Activated CD4-positive, alpha-beta T cell treated with anti-CD3 and anti-CD28 coated beads for 36 hours (primary cell): Measurements from ENCODE around the gene NPAS3. TPM values are rescaled to one million over a fixed set of nuclear protein-coding genes. Genes with fewer than 3 reads are reported as not detected.

Source experiments
- ATAC-seq: fragments of 200-7000 bp; cut with Tn5 transposase; one replicate; pipeline ENCODE4 v1.10.0; 2021; ENCODE audit warnings: mild to moderate bottlenecking, moderate library complexity
- CTCF ChIA-PET: fragments of 350-600 bp; sonication (Branson Sonifier 250); formaldehyde crosslinking; loops from one replicate; lab custom pipeline; 2021; ENCODE audit warnings: antibody characterized with exemption; lab: Charles Lee
- POLR2A ChIA-PET: fragments of 350-600 bp; sonication (Branson Sonifier 250); formaldehyde crosslinking; loops from one replicate; lab custom pipeline; 2021; ENCODE audit warnings: antibody characterized with exemption, inconsistent platforms; lab: Charles Lee
- DNase-seq: peaks from one replicate; pipeline ENCODE4 v3.0.0-alpha.2; 2020
- H3K27ac Mint-ChIP-seq: one replicate; pipeline ENCODE4 v1.8.0; 2021; ENCODE audit warnings: mixed read lengths
- H3K27me3 Mint-ChIP-seq: one replicate; pipeline ENCODE4 v1.8.0; 2021; ENCODE audit warnings: mixed read lengths
- H3K36me3 Mint-ChIP-seq: one replicate; pipeline ENCODE4 v1.8.0; 2021; ENCODE audit warnings: low read depth, mixed read lengths
- H3K4me1 Mint-ChIP-seq: one replicate; pipeline ENCODE4 v1.8.0; 2021; ENCODE audit warnings: mixed read lengths
- H3K4me3 Mint-ChIP-seq: one replicate; pipeline ENCODE4 v1.8.0; 2021; ENCODE audit warnings: mild to moderate bottlenecking, moderate library complexity, mixed read lengths
- H3K9me3 Mint-ChIP-seq: one replicate; pipeline ENCODE4 v1.8.0; 2021; ENCODE audit warnings: low read depth, mixed read lengths
- intact Hi-C, 2 experiments: fragments of 100-400 bp; cut with DNase I in 1 of 2; cut with micrococcal nuclease in 1 of 2; formaldehyde crosslinking; loops; one replicate each; pipeline versions ENCODE4 v1.14.2 to v1.15.1; 2022 to 2024; cut with DNase I, micrococcal nuclease
- total RNA-seq, 2 experiments: library from RNA; stranded (reverse); gene quantifications; one replicate each; pipeline ENCODE4 v1.2.3, GENCODE V29; 2021

NPAS3 gene
- total RNA-seq, 2 experiments from 2014 or later, result not detected

DNA sequence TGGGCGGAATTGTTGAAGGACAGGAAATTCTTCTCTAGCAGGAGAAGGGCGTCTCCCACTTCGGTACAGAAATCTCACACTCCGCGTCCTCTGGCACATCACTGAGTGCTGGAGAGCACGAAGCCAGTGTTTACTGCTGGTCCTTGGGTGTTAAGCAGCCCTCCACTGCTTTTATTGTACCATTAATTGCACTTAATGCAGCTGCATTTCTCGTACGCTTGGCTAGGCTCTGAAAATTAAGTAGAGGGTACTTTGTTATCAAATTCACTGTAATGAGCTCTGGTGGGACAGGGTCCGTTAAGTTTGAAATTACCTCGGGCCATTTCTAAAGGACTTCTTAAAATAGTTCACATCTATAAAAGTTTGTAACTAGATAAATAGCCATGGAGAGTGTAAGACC, 411.2 kb downstream of the NPAS3 start:
- H3K27me3 Mint-ChIP-seq, result no peaks in the 10 kb centered on the region
- H3K9me3 Mint-ChIP-seq, result no peaks in the 10 kb centered on the region
- CTCF ChIA-PET, result no interaction called here
- no peak overlapping the region for H3K4me3 Mint-ChIP-seq
- no peaks in the 10 kb centered on the region for H3K36me3 Mint-ChIP-seq
- intact Hi-C loops, result no loop called here
- ATAC-seq, result no peak
- H3K4me1 Mint-ChIP-seq, result no peaks in the 10 kb centered on the region
- no peak for DNase-seq
- POLR2A ChIA-PET, result no interaction called here
- H3K27ac Mint-ChIP-seq, result no peak overlapping the region

DNA sequence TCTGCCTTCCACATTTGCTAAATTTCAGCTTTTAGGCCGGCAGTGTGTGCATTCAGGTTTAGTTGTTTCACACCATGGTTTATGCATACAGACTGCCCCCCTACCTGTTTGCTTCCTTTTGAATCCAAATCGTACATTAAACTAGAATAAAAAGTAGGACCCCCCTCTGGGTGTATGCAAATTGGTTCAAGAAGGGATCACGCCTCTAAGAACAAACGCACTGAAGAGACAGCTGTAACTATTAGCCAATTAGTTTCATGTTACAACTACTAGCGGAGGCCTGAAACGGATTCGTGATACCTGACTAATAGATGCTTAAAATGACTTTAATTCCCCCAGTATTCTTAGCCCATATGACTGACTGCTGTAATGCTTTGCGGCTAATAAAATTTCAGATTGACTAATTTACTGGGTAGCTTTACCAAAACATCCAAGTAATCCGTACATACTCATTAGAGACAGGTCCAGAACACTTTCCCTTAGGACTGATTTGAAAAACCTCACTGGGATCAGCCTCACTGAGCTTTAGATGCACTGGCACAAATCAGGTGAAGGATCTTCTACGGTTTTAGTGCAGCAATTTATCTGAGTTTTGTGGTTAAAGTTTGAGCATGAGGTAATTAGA, 411.8 kb downstream of the NPAS3 start:
- POLR2A ChIA-PET, result no interaction called here
- intact Hi-C loops, result no loop called here
- H3K4me1 Mint-ChIP-seq, result no peaks in the 10 kb centered on the region
- ATAC-seq, result no peak
- peaks cover 2% of the 10 kb centered on the region for H3K9me3 Mint-ChIP-seq
- DNase-seq, result no peak
- H3K4me3 Mint-ChIP-seq, result no peak overlapping the region
- CTCF ChIA-PET, result no interaction called here
- H3K36me3 Mint-ChIP-seq, result no peaks in the 10 kb centered on the region
- H3K27me3 Mint-ChIP-seq, result no peaks in the 10 kb centered on the region
- no peak overlapping the region for H3K27ac Mint-ChIP-seq

DNA sequence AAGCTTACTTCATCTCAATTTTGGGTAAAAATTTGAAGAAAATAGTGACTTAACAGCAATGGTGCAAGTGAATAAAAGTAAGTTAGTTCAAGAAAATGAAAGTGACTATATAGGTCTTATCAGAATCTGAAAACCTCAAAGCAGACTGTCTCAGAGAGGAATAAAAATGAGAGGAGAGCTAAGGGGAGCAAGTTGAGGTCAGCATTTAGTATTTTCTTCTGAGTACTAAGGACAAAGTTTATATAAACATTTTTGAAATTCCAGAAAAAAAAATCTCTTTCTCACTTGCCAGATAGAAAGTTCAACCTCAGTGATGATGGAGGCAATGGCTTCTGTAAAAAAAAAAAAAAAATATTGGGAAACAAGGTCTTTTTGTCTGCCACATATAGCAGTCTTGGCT, 414.1 kb downstream of the NPAS3 start:
- POLR2A ChIA-PET, result no interaction called here
- ATAC-seq (no peak), DNase-seq (no peak)
- Mint-ChIP-seq H3K36me3 (no peaks in the 10 kb centered on the region), H3K9me3 (peaks cover 2% of the 10 kb centered on the region), H3K4me3 (no peak overlapping the region), H3K4me1 (no peaks in the 10 kb centered on the region), H3K27me3 (no peaks in the 10 kb centered on the region), H3K27ac (no peak overlapping the region)
- intact Hi-C loops, result no loop called here
- CTCF ChIA-PET, result no interaction called here

DNA sequence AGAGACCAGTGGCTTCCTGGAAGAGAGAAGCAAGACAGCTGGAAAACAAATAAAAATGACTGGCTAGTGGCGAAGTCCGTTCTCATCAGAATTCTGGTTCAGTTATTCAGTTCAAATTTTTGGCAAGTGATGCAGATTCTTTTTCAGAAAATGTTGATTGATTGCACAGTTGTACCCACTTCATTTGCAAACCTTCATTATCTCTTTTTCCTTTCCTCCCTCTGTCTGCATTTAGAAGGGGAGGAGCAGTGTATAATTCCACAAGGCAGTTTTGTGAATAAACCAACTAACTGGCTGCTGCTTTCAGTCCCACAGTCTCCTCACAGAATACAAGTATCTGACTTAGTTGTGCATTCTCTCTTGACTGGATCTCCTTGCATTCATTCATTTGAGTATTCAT, 417.5 kb downstream of the NPAS3 start:
- no peaks in the 10 kb centered on the region for H3K4me1 Mint-ChIP-seq
- H3K4me3 Mint-ChIP-seq, result no peak overlapping the region
- no peak for DNase-seq
- ATAC-seq, result no peak
- CTCF ChIA-PET, result no interaction called here
- POLR2A ChIA-PET, result no interaction called here
- intact Hi-C loops, result no loop called here
- peaks cover 2% of the 10 kb centered on the region for H3K9me3 Mint-ChIP-seq
- no peaks in the 10 kb centered on the region for H3K36me3 Mint-ChIP-seq
- no peaks in the 10 kb centered on the region for H3K27me3 Mint-ChIP-seq
- H3K27ac Mint-ChIP-seq, result no peak overlapping the region

DNA sequence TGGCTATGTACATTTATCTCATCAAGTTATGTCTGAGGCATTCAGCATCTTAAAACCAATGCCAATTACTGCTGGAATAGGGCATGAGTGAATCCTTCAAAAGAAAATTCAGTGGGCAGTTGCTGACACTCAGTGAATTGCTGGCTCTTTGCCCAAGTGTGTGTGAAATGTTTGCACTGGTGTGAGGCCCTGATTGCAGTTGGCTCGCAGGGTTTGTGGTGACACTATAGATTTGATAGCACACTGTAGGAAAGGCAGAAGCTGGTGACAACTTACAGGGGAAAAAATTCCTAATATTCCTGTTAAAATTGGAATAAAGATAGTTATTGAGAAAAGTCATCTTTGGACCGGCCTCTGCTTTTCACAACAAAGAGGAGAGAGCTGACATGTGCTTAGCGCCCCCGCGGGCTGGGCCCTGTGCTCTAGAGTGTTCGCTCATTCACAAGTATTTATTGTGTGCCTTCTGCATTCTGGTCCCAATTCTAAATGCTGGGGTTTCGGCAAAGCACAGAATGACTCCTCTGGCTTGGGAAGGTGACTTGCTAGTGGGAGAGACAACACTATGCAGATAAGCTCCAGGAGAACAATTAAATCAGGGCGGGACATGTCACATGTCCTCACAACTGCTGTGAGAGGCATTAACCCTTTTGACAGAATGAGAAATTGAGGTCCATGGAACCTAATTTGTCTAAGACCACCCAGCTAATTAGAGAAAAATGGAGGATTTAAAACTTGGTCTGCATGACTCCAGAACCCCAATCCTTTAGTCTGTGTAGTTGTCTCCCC, 418.7 kb downstream of the NPAS3 start:
- H3K4me3 Mint-ChIP-seq, result no peak overlapping the region
- CTCF ChIA-PET, result no interaction called here
- H3K4me1 Mint-ChIP-seq, result no peaks in the 10 kb centered on the region
- H3K27ac Mint-ChIP-seq, result no peak overlapping the region
- no peak for ATAC-seq
- POLR2A ChIA-PET, result no interaction called here
- no peaks in the 10 kb centered on the region for H3K36me3 Mint-ChIP-seq
- intact Hi-C loops, result no loop called here
- no peaks in the 10 kb centered on the region for H3K27me3 Mint-ChIP-seq
- DNase-seq, result no peak
- H3K9me3 Mint-ChIP-seq, result peaks cover 2% of the 10 kb centered on the region

DNA sequence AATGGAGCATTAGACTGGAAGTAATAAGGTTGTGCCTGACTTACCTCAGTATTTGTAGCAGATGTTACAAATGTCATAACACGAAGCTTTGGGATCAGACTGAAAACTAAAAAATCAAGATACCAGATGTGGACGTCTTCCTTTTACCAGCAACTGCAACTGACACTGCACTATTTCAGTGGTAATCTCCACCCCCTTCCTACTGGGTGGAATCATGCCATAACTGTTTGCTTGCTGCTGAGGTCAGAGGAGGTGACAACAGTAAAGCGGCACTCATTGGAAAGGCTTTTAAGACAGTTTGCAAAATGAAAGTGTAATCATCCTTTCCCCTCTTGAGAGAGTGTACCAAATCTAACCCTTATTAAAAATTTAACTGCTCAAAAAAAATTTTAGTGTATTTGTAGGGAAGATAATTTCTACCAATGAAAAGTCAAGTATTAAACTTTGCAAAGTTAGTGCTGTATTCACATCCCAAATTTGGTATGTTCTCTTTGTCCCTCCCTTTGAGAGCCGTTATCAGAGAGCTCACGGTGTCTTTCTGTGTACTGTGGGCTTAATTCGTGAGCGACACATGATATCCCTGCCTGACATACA, 420.7 kb downstream of the NPAS3 start:
- POLR2A ChIA-PET, result no interaction called here
- Mint-ChIP-seq H3K9me3 (peaks cover 2% of the 10 kb centered on the region), H3K4me1 (no peaks in the 10 kb centered on the region), H3K36me3 (no peaks in the 10 kb centered on the region), H3K27me3 (no peaks in the 10 kb centered on the region), H3K27ac (no peak overlapping the region), H3K4me3 (no peak overlapping the region)
- CTCF ChIA-PET, result interaction anchor here (0.8 kb wide), 1 partner anchor 14 kb away, joined by 3 read pairs; no protein-coding TSS in a partner anchor
- DNase-seq (no peak), ATAC-seq (no peak)
- intact Hi-C loops, result no loop called here

DNA sequence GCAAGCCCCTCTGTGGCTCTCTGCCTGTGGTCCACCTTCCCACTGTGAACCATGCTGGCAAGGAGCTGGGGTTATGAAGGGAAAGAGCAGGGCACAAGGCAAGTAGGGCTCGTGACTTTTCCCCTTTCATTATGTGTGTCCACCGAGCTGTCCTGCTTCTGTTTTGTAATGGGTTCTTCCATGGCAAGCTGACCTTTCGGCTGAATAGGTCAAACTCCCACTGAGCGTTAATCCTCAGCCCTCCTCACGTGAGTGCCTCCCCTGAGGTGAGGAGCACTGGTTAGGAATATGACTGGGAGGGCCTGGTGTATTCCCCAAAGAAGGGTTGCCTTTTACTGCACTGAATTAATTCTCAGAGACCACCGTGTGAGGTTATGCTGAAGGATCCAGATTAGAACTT, 424.3 kb downstream of the NPAS3 start:
- H3K36me3 Mint-ChIP-seq, result no peaks in the 10 kb centered on the region
- CTCF ChIA-PET, result no interaction called here
- POLR2A ChIA-PET, result no interaction called here
- intact Hi-C loops, result no loop called here
- H3K27ac Mint-ChIP-seq, result no peak overlapping the region
- ATAC-seq, result no peak
- H3K9me3 Mint-ChIP-seq, result no peaks in the 10 kb centered on the region
- DNase-seq, result no peak
- no peak overlapping the region for H3K4me3 Mint-ChIP-seq
- no peaks in the 10 kb centered on the region for H3K27me3 Mint-ChIP-seq
- H3K4me1 Mint-ChIP-seq, result no peaks in the 10 kb centered on the region

DNA sequence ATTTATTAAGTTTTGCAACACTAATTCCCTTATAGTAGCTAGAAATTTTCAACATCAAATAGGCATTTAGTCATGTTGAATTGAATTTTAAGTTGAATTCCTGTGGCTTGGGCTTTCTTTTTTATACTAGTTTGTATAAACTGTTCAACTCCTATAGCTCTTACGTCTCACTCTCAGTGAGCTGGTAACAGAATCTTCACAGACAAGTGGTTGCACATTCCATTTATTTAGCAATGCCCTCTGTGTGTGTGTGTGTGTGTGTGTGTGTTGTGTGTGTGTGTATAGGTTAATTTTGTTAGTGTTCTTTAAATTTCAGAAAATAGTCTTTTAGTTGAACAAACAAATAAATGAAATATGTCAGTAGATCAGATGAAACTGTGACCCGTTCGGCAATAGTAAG, 425.0 kb downstream of the NPAS3 start:
- Mint-ChIP-seq H3K27me3 (no peaks in the 10 kb centered on the region), H3K4me1 (no peaks in the 10 kb centered on the region), H3K9me3 (no peaks in the 10 kb centered on the region), H3K36me3 (no peaks in the 10 kb centered on the region), H3K4me3 (no peak overlapping the region), H3K27ac (no peak overlapping the region)
- intact Hi-C loops, result no loop called here
- ChIA-PET POLR2A (no interaction called here), CTCF (no interaction called here)
- DNase-seq (no peak), ATAC-seq (no peak)

DNA sequence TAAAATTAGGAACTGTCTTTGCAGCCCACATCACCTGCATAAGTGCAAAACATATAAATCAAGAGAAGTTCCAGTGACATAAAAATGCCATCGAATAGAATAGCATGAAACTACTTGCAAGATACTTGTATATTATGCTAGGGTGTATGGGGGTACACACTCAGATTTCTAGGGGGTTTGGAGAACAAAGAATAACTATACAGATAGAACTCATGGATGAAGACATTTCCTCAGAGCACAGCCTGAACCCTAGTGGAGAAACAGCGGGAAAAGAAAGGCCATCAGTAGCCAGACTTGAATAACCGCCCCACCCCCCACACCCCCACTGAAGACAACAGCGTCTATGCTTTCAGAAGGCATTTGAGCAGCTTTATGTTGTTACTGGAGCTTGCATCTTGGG, 425.8 kb downstream of the NPAS3 start:
- H3K4me1 Mint-ChIP-seq, result no peaks in the 10 kb centered on the region
- no peaks in the 10 kb centered on the region for H3K9me3 Mint-ChIP-seq
- no peak overlapping the region for H3K4me3 Mint-ChIP-seq
- H3K36me3 Mint-ChIP-seq, result no peaks in the 10 kb centered on the region
- no peaks in the 10 kb centered on the region for H3K27me3 Mint-ChIP-seq
- CTCF ChIA-PET, result no interaction called here
- no peak for DNase-seq
- intact Hi-C loops, result no loop called here
- no peak for ATAC-seq
- no peak overlapping the region for H3K27ac Mint-ChIP-seq
- POLR2A ChIA-PET, result no interaction called here

DNA sequence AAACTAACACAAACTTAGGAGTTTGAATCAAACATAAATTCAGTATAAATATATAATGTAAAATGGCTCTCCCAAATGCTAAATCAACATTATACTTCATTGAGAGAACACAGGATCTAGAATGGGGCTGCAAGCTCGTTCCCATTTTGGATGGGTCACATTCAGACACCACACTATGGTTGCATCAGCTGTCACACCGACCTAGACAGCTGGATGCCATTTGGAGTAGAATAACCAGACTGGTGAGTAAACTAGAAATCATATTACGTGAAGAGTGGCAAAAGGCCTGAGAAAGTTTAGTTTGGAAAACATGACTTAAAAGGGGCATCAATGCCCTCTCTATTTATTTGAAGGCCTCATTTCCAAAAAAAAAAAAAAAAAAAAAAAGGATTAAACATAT, 430.4 kb downstream of the NPAS3 start:
- ChIA-PET POLR2A (no interaction called here), CTCF (no interaction called here)
- intact Hi-C loops, result no loop called here
- no peaks in the 10 kb centered on the region for H3K4me1 Mint-ChIP-seq
- no peaks in the 10 kb centered on the region for H3K36me3 Mint-ChIP-seq
- ATAC-seq (no peak), DNase-seq (no peak)
- H3K4me3 Mint-ChIP-seq, result no peak overlapping the region
- H3K27me3 Mint-ChIP-seq, result no peaks in the 10 kb centered on the region
- no peak overlapping the region for H3K27ac Mint-ChIP-seq
- H3K9me3 Mint-ChIP-seq, result no peaks in the 10 kb centered on the region

DNA sequence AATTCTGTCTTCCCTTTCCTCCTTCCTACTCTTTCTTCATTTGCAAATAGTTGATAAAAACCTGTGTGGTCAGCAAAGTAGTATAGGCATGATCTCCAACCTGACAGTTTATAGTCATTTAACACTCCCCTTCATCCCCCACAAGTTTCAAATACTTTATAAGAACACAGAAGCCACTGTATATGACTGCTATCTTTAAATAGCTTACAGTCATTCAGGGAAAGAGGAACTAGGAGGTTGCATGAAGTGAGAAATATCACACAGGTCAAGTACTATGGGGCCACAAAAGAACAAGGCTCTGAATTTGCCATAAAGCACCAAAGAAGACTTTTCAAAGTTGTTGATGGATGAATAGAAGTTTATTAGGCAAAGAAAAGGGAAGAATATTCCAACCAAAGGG, 431.3 kb downstream of the NPAS3 start:
- no peaks in the 10 kb centered on the region for H3K27me3 Mint-ChIP-seq
- ATAC-seq (no peak), DNase-seq (no peak)
- H3K9me3 Mint-ChIP-seq, result no peaks in the 10 kb centered on the region
- no peaks in the 10 kb centered on the region for H3K36me3 Mint-ChIP-seq
- POLR2A ChIA-PET, result no interaction called here
- H3K27ac Mint-ChIP-seq, result no peak overlapping the region
- H3K4me3 Mint-ChIP-seq, result no peak overlapping the region
- CTCF ChIA-PET, result no interaction called here
- intact Hi-C loops, result no loop called here
- H3K4me1 Mint-ChIP-seq, result no peaks in the 10 kb centered on the region

DNA sequence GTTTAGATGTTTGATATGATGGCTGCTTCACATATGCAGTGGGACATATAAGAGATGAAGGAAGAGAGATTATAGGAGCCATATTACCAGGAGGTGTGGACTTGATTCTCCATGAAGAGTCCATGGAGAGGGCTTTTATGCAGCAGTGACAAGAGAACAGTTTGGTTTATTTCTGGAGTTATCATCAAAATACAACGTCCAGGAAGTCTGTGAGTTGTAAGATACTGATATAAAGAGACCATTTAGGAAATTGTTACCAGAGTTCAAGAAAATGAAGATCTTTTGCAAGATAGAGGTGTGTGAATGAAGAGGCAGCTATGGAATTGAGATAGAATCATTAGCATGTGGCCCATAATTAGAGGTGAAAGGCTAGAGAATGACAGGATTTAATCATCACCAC, 431.7 kb downstream of the NPAS3 start:
- Mint-ChIP-seq H3K36me3 (no peaks in the 10 kb centered on the region), H3K4me3 (no peak overlapping the region), H3K27me3 (no peaks in the 10 kb centered on the region), H3K9me3 (no peaks in the 10 kb centered on the region), H3K27ac (no peak overlapping the region), H3K4me1 (no peaks in the 10 kb centered on the region)
- DNase-seq (no peak), ATAC-seq (no peak)
- ChIA-PET CTCF (no interaction called here), POLR2A (no interaction called here)
- intact Hi-C loops, result no loop called here
